Right atrium auricular region (tissue), 2 donors: Measurements from ENCODE around the gene CDCA4. TPM values are rescaled to one million over a fixed set of nuclear protein-coding genes. Genes with fewer than 3 reads are reported as not detected.
A peak's percentile ranks its signal among the peaks of the same experiment; 100 is the strongest.

ENCODE experiments used
- DNase-seq: peaks from one replicate; pipeline ENCODE4 v3.0.0-alpha.2; 2019; ENCODE audit warnings: low spot score
- H3K27ac ChIP-seq, 2 donors: fragments of 200-600 bp; sonication (generic); 1 replicate in 1 of 2; 2 replicates in 1 of 2; pipeline ENCODE4 v1.5.1; 2016 to 2019
- H3K27me3 ChIP-seq, 2 donors: fragments of 200-600 bp; sonication (generic); one replicate each; pipeline versions ENCODE4 v1.5.1 to v1.6.0; 2017 to 2019
- H3K36me3 ChIP-seq: fragments of 200-600 bp; sonication (generic); one replicate; pipeline ENCODE4 v1.5.1; 2016
- H3K4me1 ChIP-seq, 2 donors: fragments of 200-600 bp; sonication (generic); one replicate each; pipeline versions ENCODE4 v1.5.1 to v1.6.0; 2017 to 2019
- H3K4me3 ChIP-seq, 2 donors: fragments of 200-600 bp; sonication (generic); 1 replicate in 1 of 2; 2 replicates in 1 of 2; pipeline ENCODE4 v1.5.1; 2017 to 2019; ENCODE audit warnings: mild to moderate bottlenecking in 1 of 2, moderate library complexity in 1 of 2
- H3K9me3 ChIP-seq, 2 donors: fragments of 200-600 bp; sonication (generic); one replicate each; pipeline ENCODE4 v1.5.1; 2019
- total RNA-seq, 2 donors: library from RNA; depleted of rRNA; stranded (reverse); fragments of >200 nt; gene quantifications; one replicate each; pipeline ENCODE4 v1.1.0, GENCODE V29; 2016
- TF ChIP-seq, protein P1 (sequence below), 2 donors: fragments of 200-600 bp; sonication (generic); IDR thresholded peaks; one replicate each; pipeline ENCODE4 v1.5.1; 2019; ENCODE audit warnings: antibody characterized with exemption in 2 of 2

Gene CDCA4
- total RNA-seq: 1 to 10 TPM; 3.3 to 5.1 TPM

DNA sequence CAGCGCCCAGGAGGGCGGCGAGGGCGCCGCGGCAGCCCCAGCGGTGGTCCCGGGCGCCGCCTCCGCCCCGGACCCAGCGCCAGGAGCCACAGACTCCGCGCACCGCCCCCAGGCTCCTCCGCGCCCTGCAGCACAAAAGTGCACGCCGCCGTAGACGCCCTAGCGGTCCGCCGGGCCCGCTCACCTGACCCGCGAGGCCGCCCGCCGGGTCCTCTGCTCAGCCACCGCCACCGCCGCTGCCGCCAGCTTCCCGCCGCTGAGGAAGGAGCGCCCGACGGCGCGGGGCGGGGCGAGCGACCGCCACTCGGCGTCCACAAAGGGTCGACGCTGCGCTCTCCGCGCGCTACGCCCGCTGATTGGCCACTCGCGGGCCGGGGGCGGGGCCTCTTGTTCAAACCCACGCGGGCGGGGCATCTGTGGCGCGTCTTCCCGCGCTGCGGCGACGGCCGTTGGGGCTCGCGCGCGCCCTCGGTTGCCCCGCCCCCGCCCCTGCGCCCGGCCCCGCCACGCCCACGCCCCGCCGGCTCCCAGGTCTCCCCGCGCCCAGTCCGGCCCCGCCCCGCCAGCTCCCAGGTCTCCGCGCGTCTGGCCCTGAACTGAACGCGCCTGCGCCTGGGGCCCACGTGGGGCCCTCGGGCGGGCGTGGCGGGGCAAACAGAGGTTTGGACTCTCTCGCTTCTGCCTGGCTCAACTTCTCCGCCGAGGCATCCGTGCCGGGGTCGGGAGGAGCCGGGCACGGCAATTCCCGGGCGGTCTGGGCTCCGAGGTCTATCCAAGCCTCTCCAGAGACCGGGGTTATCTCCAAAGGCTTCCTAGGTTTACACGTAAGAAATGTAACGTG, at the start of gene CDCA4:
Gene CDCA4 (minus strand): TSS at position 269 of the 841 bp plus-strand sequence. CDS start 9,154 bp downstream, outside the sequence.
- Histone ChIP-seq H3K36me3 (no peaks in the 10 kb centered on the region), H3K4me3 (peak within 1 kb of the TSS; percentile 78 to 82), H3K27ac (peak within 1 kb of the TSS; percentile 77 to 80), H3K9me3 (no peaks in the 10 kb centered on the region), H3K27me3 (no peaks in the 10 kb centered on the region), H3K4me1 (peaks cover 0 to 36% of the 10 kb centered on the region in 2 donors)
- DNase-seq: peak; percentile 97
- TF ChIP-seq, protein P1, sequence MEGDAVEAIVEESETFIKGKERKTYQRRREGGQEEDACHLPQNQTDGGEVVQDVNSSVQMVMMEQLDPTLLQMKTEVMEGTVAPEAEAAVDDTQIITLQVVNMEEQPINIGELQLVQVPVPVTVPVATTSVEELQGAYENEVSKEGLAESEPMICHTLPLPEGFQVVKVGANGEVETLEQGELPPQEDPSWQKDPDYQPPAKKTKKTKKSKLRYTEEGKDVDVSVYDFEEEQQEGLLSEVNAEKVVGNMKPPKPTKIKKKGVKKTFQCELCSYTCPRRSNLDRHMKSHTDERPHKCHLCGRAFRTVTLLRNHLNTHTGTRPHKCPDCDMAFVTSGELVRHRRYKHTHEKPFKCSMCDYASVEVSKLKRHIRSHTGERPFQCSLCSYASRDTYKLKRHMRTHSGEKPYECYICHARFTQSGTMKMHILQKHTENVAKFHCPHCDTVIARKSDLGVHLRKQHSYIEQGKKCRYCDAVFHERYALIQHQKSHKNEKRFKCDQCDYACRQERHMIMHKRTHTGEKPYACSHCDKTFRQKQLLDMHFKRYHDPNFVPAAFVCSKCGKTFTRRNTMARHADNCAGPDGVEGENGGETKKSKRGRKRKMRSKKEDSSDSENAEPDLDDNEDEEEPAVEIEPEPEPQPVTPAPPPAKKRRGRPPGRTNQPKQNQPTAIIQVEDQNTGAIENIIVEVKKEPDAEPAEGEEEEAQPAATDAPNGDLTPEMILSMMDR (IDR thresholded peaks at IDR 0.05): peak in 1 of 2 donors; percentile 26

DNA sequence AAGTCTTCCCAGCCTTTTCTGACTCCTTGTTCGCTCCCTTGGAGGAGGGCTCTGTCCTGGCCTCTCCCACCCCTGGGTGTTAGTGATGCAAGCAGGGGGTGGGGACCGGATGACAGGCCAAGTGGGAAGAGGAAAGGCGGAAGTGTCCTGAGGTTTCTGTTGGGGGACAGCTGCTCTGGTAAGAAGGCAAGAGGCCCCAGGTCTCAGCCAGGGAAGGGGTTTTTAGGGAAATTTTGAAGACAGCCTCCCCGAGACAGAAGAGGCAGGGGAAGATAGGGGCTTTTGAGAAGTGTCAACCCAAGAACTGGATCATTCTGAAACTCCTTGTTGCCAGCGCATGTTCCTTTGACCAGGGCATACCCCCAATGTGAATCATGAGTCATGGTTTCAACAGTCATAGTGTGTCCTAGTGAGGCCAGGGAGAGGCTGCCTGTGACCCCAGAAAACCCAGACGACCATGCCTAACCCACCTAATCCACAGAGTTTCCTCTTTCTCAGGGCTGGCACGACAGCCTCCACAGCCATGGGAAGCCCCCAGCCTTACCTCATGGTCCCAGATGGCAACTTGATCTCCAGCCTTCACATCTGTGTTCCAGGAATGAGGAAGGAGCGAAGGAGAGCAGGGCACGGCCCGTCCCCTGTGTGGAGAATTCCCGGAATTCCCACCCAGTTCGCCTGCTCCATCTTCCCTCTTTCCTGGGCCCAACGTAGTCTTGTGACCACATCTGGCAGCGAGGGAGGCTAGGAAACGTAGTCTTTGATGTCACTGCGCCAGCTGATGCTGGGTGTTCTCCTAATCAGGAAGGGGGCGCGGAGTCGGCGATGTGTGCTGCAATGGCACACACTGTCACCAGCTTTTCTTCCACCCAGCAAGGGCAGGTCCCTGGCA, 49.2 kb upstream of the CDCA4 start:
- Histone ChIP-seq H3K27me3 (no peaks in the 10 kb centered on the region), H3K4me3 (no peak overlapping the region), H3K27ac (peak overlapping the region in 1 of 2 donors; percentile 12), H3K4me1 (peaks cover 0 to 16% of the 10 kb centered on the region in 2 donors), H3K9me3 (no peaks in the 10 kb centered on the region), H3K36me3 (no peaks in the 10 kb centered on the region)
- no peak for DNase-seq
- TF ChIP-seq, protein P1 (IDR thresholded peaks at IDR 0.05): no peak

DNA sequence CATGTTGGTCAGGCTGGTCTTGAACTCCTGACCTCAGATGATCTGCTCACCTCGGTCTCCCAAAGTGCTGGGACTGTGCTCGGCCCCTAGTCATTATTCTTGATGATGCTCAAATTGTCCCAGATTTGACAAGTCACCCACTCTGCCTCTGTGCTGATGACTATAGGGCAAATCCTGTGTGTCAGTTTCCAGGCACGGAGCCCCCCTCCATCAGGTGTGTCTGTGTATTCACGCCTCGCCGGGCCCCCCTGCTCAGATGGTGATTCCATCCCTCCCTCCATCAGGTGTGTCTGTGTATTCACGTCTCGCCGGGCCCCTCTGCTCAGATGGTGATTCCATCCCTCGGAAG, 48.6 kb upstream of the CDCA4 start:
- H3K4me1 ChIP-seq: peaks cover 0 to 11% of the 10 kb centered on the region in 2 donors
- no peaks in the 10 kb centered on the region for H3K9me3 ChIP-seq
- DNase-seq: no peak
- TF ChIP-seq, protein P1 (IDR thresholded peaks at IDR 0.05): no peak
- no peak overlapping the region for H3K4me3 ChIP-seq
- no peaks in the 10 kb centered on the region for H3K36me3 ChIP-seq
- no peaks in the 10 kb centered on the region for H3K27me3 ChIP-seq
- H3K27ac ChIP-seq: no peak overlapping the region

DNA sequence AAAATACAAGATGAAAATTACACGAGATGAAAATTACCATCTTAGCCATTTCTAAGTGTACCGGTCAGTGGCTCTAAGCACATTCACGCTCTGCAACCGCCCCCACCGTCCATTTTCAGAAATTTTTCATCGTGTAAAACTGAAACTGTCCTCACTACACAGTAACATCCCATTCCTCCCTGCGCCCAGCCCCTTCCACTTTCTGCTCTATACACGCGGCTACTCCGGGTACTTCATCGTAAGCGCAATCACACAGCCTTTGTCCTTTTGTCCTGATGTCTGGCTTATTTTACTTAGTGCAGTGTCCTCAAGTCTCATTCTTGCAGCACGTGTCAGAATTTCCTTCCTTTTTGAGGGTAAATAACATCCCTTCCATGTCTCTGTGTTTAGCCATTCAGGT, 47.9 kb upstream of the CDCA4 start:
- no peak overlapping the region for H3K4me3 ChIP-seq
- no peak overlapping the region for H3K27ac ChIP-seq
- no peaks in the 10 kb centered on the region for H3K36me3 ChIP-seq
- no peaks in the 10 kb centered on the region for H3K27me3 ChIP-seq
- peaks cover 0 to 12% of the 10 kb centered on the region in 2 donors for H3K4me1 ChIP-seq
- TF ChIP-seq, protein P1 (IDR thresholded peaks at IDR 0.05): no peak
- DNase-seq: no peak
- H3K9me3 ChIP-seq: no peaks in the 10 kb centered on the region

DNA sequence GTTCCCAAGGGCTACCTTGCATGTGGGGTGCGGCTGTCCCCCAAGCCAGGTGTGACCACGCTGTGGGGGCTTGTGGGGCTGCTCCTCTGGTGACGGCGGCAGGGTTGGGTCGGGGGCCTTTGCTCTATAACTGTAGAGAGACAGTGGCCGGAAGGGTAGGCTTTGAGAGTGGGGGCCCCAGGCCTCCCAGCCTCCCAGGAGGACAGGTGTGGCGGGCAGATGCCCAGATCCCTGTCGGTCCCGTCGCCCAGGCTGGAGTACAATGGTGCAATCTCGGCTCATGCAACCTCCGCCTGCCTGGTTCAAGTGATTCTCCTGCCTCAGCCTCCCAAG, 47.1 kb upstream of the CDCA4 start:
- no peaks in the 10 kb centered on the region for H3K36me3 ChIP-seq
- DNase-seq: no peak
- no peaks in the 10 kb centered on the region for H3K27me3 ChIP-seq
- no peak overlapping the region for H3K4me3 ChIP-seq
- peaks cover 0 to 21% of the 10 kb centered on the region in 2 donors for H3K4me1 ChIP-seq
- TF ChIP-seq, protein P1 (IDR thresholded peaks at IDR 0.05): no peak
- no peaks in the 10 kb centered on the region for H3K9me3 ChIP-seq
- H3K27ac ChIP-seq: no peak overlapping the region
